ENCODE data around the gene TBC1D5. TPM values are rescaled to one million over a fixed set of nuclear protein-coding genes. Genes with fewer than 3 reads are reported as not detected.
"Not testable (repeated sequence)": the region's sequence is repeated elsewhere in the genome, so short reads cannot be mapped to it uniquely, and the experiment has no call there.

Gene TBC1D5
- total RNA-seq, 4 donors from 2014 or later, result 29.2 to 114 (median 53.4) TPM

GRCh38 chr3:17546500-17547255 is 195.8 kb downstream of the TBC1D5 start:
- no peak for DNase-seq
- no peaks in the 10 kb centered on the region for H3K4me1 ChIP-seq
- no peak overlapping the region for H3K4me3 ChIP-seq
- TF ChIP-seq POLR2A (IDR thresholded peaks at IDR 0.05) (no peak), CTCF (IDR thresholded peaks at IDR 0.05) (no peak)
- no peaks in the 10 kb centered on the region for H3K36me3 ChIP-seq
- no peaks in the 10 kb centered on the region for H3K27me3 ChIP-seq
- H3K27ac ChIP-seq, result no peak overlapping the region
- no peaks in the 10 kb centered on the region for H3K9me3 ChIP-seq

- no peak for TF ChIP-seq POLR2A (IDR thresholded peaks at IDR 0.05)
- TF ChIP-seq CTCF (IDR thresholded peaks at IDR 0.05), result no peak
These were observed 197.8 kb downstream of the TBC1D5 start for GRCh38 chr3:17544632-17545031.

GRCh38 chr3:17542591-17542990 is 199.8 kb downstream of the TBC1D5 start:
- H3K9me3 ChIP-seq, result no peaks in the 10 kb centered on the region
- no peaks in the 10 kb centered on the region for H3K4me1 ChIP-seq
- H3K27ac ChIP-seq, result no peak overlapping the region
- H3K36me3 ChIP-seq, result no peaks in the 10 kb centered on the region
- H3K4me3 ChIP-seq, result no peak overlapping the region
- DNase-seq, result no peak
- TF ChIP-seq CTCF (IDR thresholded peaks at IDR 0.05), result no peak
- no peak for TF ChIP-seq POLR2A (IDR thresholded peaks at IDR 0.05)
- H3K27me3 ChIP-seq, result no peaks in the 10 kb centered on the region

More at GRCh38 chr3:17544632-17545031, 197.8 kb downstream of the TBC1D5 start:
- no peak for DNase-seq
- Histone ChIP-seq H3K36me3 (no peaks in the 10 kb centered on the region), H3K4me3 (no peak overlapping the region), H3K27ac (no peak overlapping the region), H3K9me3 (no peaks in the 10 kb centered on the region), H3K27me3 (no peaks in the 10 kb centered on the region), H3K4me1 (no peaks in the 10 kb centered on the region)

GRCh38 chr3:17539436-17539835 is 203.0 kb downstream of the TBC1D5 start:
- Histone ChIP-seq H3K9me3 (no peaks in the 10 kb centered on the region), H3K36me3 (no peaks in the 10 kb centered on the region), H3K4me3 (no peak overlapping the region), H3K27me3 (no peaks in the 10 kb centered on the region), H3K4me1 (no peaks in the 10 kb centered on the region), H3K27ac (no peak overlapping the region)
- no peak for DNase-seq
- TF ChIP-seq CTCF (IDR thresholded peaks at IDR 0.05) (no peak), POLR2A (IDR thresholded peaks at IDR 0.05) (no peak)

GRCh38 chr3:17535274-17535673 is 207.2 kb downstream of the TBC1D5 start:
- no peak for DNase-seq
- Histone ChIP-seq H3K4me3 (no peak overlapping the region), H3K27me3 (no peaks in the 10 kb centered on the region), H3K36me3 (no peaks in the 10 kb centered on the region), H3K4me1 (no peaks in the 10 kb centered on the region), H3K9me3 (no peaks in the 10 kb centered on the region), H3K27ac (no peak overlapping the region)
- no peak for TF ChIP-seq POLR2A (IDR thresholded peaks at IDR 0.05)
- TF ChIP-seq CTCF (IDR thresholded peaks at IDR 0.05), result no peak

- not testable (repeated sequence) for DNase-seq, H3K4me1 ChIP-seq, H3K9me3 ChIP-seq, H3K27me3 ChIP-seq, H3K27ac ChIP-seq, H3K4me3 ChIP-seq, H3K36me3 ChIP-seq
These were observed 210.0 kb downstream of the TBC1D5 start for GRCh38 chr3:17532446-17532845.
